Hepatic stellate cell (primary cell): ENCODE results near the gene STARD13.

Experiments
- DNase-seq: peaks from one replicate; pipeline ENCODE4 v3.0.0; 2011; ENCODE audit warnings: low spot score

Gene STARD13

DNA sequence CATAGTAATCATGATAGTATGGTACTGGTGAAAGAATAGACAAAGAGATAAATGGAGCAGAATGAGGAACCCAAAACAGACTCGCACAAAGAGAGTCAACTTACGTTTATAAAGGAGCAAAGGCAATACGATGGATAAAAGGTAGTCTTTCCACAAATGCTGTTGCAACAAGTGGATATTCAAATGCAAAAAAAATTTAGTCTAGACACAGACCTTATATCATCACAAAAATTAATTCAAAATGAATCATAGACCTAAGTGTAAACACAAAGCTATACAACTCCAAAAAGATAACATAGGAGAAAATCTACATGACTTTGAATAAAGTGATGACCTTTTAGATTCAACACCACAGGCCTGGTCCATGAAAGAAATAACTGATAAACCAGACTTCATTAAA, 137.7 kb downstream of the STARD13 start:
- DNase-seq, result no peak

DNA sequence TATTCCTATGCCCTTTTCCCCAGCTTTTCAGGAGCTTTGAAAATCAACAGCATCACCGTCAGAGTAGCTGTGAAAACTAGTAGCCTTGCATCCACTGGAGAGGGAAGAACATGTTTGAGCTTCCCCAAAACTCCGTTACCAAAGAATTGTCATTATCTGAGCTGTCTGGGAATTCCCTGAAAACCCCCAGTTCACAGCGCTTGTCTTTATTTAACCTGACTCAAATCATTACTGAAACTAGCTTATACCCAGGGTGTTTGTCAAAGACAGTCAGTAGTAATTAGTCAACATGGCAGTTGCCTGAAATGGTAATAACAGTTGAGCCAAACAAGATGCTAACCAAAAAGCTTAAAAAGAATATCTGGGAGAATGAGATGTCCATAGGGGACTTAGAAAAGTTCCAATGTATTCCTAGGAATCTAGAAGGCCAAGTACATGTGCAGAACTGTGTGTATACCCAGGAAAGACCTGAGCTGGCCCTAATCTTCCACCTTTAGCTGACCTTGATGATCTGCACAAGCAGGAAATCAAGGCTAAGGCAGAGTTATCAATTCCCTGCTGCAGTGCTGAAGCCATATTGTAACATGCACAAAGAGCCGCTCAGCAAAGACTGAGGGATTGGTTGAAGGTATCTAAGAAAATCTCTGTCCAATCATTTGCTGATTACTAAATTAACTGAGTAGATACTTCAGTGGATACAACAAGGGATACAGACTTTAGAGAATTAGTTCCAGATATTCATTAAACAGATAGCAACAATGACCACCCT, 138.5 kb downstream of the STARD13 start:
- no peak for DNase-seq

DNA sequence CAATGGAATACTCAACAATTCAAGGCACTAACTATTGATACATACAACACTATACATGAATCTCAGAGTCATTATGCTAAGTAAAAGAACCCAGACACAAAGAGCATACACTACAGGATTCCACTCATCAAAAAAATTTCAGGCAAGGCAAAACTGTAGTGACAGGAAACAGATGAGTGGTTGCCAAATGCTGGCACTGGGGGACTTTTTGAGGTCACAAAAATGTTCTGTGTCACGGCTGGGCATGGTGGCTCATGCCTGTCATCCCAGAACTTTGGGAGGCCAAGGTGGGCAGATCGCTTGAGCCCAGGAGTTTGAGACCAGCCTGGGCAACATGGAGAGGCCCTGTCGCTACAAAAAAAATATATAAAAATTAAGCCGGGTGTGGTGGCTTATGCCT, 139.9 kb downstream of the STARD13 start:
- DNase-seq, result no peak

DNA sequence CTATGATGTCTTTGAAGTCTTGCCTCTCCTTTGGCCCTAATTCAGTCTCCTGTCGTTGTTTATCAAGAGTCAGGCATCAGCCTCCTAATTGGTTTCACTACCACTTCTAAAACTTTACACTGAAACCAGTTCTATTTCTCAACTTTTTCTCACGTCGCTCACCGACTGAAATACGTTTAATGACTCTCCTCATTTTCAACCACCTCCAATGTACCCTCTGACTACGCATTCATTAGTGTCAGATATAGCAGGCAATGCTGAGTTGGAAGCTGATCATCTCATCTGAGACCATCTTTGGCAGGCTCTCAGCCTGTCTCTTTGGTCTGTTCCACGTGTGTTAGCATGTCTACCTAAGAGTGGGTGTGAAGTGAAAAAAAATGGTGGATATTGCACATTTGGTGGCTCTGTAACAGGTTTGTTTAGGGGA, 141.2 kb downstream of the STARD13 start:
- DNase-seq, result no peak

DNA sequence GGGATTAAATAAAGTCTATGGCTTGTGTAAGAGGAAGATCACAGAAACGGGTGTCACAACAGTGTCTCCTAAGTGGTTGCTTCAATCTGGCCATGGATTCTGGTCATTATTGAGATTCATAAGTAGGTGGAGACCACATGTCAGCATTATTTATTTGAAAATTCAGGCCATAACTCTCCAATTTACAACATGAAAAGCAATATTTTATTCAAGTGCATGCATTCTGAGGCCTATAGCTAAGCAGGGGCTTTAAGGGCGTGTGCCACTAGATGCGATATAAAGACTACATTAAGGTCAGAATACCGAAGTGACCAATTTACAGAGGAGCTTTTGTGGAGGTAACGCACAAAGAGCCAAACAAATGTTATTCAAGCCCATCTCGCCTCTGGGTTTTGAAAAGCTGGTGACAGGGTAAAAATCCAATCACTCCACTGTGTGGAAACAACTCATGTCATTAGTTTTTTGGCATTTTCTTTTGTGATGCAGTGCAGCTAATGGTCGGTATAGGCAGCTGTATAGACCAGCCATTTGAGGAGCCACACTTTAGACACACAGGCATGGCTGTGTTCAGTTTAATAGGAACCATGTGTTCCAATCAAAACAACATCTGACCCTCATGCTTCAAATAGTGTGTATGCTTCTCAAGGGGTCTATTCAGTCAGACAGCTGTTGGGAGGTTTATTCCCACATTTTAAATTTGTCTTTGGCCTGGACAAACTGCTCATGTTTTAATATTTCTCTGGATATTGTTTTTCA, 145.6 kb downstream of the STARD13 start:
- no peak for DNase-seq

DNA sequence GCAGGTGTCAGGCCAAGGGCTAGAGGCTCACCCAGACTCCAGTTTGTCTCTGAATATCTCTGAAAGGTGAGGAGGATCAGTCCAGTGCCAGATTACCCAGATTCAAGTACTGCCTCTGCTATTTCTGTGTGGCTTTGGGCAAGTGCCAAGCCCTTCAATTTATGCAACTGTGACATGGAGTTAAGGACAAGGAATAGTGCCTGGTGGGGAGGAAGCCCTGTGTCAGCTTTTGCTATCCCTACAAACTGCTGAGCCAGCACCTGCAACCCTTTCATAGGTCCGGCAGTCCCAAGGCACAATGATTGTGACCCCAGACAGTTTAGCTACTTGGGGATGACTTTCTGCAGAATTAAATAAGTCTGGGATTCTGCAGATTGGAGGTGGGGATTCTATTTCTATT, 146.4 kb downstream of the STARD13 start:
- DNase-seq, result no peak

DNA sequence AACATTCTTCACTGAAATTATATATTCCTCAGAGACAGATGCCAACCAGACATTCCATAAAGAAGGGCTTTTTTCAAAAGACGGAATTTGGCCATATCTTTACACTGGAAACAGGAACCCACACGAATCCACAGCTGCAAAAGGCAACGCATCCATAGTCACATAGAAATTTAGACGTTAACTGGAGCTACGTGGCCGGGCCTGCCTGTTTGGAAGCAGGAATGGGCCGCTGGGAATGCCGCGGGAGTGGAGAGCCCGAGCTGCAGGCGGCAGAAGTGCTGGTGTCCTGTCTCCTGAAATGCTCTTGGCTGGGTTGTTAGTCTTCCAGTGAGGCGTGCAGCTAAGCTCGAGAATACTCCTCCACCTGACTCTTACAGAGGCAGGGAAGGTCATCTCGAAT, 147.1 kb downstream of the STARD13 start:
- no peak for DNase-seq

DNA sequence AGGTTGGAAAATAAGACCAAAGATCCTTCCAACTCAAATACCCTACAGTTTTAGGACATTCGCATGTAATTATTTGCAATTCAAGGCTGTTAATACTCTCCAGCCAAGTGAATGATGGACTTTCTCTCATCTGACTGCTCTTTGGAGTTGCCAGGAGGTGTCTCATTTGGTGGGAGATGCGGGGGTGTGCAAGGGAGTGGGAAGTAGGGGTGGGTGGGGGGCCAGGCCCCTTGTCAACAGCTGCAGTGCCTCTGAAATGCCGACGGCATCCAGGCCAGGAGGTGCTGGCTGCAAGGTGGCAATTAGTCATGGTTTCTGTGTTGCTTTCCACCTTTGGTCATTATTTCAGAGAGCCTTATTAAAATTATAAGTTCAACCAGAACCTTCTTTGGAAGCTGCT, 147.8 kb downstream of the STARD13 start:
- DNase-seq, result no peak

DNA sequence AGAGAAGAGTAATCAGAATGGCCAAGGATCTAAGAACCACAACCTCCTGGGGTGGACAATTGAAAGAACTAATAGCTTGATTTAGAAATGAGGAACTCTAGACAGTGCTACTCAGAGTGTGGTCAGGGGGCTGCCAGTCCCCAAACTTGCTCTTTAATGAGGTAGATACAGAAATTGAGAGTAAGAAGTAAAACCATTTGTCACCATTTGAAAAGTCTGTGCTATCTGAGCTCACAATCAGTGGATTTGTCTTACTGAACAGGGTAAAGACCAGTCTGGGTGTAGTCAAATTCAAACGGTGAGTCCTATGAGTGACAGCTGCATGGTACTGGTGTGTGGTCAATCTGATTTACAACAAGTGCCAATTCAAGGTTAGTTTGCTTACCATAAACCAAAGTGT, 150.5 kb downstream of the STARD13 start:
- no peak for DNase-seq

DNA sequence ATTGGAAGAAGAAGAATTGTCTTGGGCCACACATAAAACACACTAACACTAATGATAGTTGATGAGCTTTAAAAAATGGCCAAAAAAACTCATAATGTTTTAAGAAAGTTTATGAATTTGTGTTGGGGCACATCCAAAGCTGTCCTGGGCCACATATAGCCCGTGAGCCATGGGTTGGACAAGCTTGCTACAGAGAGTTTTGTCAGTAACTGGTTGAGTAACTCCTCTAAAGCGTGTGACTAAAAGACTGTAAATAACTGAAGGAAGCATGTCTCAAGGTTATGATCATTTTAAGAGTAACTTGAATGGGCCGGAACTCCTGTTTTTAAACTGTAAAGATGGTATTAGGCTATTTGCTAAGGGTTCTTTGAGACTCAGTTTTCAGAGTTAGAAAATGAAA, 151.3 kb downstream of the STARD13 start:
- no peak for DNase-seq

DNA sequence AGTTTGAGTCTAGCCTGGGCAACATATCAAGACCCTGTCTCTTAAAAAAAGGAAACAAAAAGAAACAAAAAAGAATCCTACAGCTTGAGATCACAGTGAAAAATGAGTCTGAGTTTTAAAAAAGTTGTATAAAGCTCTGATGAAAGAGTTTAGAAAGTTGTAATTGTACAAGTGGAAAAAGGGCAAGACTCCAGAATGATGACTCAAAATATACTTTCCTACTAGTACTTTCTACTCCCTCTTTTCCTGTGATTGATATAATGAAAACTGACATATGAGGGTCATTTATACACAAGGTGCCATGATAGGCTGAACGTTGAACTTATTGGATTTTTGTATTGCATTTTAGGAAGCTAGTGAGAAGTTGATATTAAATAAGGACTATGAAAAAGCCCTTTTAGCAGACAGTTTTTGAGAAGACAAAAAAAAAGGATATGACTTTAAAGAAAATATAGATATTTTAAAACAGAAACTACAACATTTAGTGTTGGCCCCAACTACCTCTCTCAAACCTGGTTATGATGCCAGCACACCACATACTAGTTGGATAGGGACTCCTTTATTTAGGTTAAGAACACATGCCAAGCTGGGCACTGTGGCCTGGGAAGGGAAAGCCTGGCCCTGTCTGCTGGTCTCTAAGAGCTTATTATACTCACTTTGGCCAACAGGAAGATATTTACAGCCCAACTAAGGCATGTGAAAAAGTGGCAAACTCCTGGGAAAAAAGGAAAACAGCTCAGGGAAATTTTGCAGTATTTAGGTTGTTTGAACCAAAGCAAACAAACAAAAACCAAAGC, 152.7 kb downstream of the STARD13 start:
- DNase-seq, result no peak

DNA sequence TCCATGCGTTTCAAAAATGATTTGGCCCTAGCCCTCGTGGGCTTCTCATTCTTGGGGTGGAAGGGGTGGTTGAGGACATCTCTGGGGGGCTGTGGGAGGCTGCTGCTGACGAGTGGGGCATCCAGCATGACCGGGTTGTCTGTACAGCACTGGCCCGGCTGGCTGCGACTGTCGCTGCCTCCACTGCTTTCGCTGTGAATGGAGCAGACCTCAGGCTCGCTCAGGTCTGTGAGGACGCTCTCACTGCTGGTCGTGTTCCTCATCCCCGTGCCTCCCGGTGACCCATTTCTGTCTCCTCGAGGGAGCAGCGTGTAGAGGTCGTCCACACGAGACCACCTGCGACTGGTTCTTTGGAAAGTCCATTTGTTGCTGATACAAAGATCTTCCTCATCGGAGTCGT, 155.7 kb downstream of the STARD13 start:
- no peak for DNase-seq

DNA sequence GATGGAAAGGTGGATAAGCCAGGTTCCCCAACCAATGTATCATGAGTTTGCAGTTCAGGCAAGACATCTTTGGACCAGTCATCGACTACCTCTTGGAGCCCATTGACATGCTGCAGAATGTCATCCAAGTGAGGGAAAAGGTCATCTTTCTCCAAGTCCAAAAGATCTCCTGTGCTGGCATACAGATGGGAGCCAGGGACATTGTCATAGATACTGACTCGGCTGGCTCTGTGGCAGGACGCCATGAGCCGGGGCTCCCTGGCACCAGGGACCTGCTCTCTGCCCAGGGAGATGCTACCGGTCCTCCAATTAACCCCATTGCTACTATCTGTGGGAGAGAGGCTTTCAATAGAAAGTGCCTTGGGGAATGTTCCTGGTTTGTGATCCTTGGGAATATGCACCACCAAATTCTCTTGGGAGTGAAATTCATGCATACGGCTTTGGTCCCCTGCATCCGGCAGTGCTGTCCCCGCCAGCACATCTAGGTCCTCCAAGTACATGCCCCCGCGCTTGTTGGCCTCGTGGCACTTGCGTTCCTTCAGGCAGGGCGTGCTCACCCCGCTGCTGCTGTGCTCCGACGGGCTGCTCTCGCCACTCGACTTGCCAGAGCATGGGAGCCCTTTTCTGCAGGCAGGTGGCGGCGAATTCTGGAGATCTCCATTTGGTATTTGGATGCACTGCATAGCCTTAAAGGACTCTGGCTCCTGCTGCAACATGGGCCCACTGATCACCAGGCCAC, 156.3 kb downstream of the STARD13 start:
- no peak for DNase-seq

DNA sequence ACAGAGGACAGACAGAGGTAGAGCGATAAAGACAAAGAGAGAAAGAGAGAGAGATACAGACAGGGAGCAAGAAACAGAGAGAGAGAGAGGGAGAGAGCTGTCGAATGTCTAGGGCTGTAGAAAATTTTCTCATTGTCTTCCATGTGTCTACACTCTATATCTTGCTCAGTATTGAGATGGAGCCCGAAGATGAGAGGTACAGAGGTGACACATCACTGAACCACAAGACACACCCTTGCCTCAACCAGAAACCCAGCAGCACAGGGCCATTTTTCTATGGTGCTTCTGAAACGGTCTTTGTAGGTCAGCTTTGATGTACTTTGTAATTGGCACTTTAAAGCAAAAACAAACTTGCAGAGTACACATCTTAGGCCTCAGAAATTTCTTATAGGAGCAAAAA, 157.4 kb downstream of the STARD13 start:
- no peak for DNase-seq

DNA sequence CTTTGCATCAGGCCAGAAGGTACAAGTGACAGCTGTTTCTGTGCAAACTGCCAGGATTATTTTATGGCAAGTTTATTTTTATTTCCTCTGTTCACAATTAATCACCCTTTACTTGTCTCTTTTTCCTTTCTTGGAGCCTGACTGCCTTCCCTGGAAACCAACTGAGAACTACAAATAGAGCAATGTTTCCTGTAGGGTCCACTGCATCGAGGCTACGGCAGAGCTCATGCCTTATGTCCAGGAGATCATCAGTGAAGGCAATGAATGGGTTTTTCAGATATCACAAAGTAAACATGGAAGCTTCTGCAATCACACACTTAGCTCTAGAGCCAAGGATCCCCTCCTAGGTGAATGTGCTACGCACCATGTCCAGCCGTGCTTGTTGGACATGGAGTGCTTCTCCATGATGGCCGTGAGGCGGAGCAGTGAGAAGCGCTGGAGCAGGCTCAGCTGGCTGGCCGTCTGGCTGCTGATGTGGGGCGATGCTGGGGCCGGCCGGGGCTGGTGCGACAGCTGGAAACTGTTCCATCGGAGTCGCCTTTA, 158.5 kb downstream of the STARD13 start:
- DNase-seq, result peak; percentile 45

DNA sequence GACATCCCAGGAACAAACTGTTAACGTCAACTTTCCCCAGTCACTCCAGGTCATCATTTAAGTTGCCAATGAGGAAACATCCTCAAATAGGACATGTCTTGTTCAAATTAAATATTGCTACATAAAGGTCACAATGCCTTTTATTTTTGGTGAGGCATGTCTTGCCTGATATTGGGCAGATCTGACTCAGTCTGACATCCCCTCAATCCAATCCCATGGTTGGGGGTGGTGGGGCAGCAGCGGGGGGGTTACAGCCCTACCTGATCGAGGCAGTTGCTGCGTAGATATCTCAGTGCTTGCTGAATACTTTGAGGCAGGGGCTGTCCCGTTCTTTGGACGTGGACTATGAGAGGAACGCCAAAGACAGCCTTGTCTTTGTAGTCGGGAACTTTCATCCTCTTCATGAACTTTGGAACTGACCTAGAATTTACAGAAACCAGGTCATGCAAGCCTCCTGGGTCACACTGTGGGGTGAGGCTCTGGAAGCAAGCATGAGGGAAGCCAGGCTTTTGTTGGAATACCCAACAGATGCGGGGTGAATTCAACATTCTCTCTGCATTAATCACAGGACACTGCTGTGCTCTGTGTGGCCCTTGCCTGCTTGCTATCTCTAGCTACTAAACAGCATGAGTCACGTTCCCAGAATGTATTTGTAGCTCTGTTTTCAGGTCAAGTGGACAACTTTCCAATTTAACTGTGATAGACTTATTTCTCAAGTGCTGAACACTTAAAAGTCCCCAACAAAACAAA, 159.6 kb downstream of the STARD13 start:
- peak; percentile 87 for DNase-seq

DNA sequence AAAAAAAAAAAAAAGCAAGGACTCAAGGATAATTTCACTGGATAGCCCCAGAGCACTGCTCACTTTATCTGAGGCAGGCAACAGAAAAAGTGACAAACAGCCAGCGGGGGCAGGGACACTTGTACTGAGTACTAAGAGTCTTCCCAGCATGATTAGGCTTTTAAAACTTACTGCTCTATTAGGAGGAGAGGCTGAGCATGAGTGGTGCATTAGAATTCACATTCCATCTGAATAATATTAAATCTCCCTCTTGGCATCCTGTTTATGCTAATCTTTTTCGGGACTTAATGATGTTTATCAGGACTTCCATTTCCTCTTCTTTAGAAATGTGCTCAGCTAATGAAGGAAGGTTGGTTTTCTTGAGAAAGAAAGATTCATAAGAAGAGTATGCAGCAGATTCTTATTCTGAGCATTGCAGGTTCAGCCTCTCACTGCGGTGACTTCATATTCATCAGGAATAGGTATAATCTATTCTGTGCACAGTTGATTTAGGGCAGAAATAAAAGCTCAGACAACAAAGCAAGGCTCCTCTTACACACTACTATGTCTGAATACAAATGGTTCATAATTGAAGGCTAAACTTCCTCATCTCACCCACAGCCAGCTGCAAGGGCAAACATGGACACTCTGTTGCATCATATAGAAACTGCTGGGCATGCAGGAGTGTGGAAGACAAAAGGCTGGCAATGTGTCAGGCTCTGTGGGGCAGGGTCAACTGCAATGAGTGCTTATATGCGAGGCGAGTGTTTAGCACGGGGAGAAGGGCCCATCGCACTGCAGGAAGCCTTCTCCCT, 162.3 kb downstream of the STARD13 start:
- DNase-seq, result no peak

DNA sequence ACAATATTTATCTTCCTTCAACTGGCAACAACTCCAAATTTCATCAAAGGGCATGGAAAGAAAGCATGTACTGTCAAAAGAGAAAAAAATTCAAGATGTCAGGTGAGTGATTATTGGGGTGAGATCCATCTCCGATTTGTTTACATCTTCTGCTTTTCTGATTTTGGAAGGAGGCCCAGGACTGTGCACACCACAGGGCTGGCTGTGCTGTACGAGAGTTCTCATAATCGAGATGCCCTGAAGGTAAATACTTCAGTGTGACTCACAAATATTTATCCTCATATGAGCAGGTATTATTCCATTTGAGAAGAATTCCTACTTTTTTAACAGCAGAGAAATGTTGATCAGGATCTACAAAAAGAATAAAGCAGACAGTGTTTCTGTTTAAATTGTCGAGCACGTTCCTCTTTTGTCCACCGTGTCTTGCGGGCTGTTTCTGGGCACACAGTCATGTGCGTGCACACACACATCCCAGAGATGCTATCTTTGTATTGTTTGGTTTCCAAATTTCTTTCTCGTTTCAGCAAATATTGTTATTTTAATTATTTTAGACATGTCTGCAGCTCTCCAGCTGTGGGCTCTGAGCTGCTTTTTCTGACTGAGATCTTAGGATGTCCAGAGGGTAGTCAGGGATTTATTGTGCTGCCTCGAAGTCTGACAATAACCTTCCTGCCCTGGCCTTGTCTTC, 165.6 kb downstream of the STARD13 start:
- no peak for DNase-seq

DNA sequence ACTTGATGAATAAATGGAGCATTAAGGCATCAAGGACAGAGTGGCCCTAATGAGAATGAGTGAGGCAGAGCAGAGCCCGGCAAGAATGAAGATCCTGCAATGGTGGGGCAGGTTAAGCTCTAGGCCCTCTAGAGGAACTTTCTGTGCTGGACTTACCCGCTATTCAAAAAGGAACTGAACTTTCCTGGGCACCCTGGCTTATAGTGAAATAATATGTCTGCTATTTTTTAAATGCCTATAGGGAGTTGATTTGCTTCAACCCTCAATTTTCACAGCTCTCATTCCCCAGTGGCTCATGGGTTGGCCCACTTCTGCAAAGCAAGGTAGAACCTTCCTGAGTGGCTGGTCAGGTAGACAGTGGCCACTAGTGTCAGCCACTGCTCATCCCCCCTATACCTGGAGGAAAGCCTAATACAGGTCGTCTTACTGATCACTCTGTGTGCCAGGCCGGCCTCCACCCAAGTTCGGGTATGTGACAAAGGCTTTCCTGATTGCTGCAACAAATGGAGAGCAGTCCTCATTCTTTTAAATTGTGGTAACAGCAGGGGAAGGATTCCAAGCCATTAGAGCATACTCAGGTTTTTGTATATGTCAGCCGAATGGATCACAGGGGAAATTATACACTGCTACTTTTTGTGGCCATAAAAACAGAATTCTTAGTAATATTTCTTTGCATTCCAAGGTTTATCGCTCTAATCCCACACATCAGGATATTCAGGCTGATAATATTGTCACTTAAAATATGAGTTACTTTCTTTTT, 166.4 kb downstream of the STARD13 start:
- DNase-seq, result no peak
